Left ventricle myocardium inferior (tissue), 1 donor: Measurements from ENCODE around the gene CLCN1. TPM values are rescaled to one million over a fixed set of nuclear protein-coding genes. Genes with fewer than 3 reads are reported as not detected.
A peak's percentile ranks its signal among the peaks of the same experiment; 100 is the strongest.

ENCODE experiments used
- DNase-seq: peaks from one replicate; pipeline ENCODE4 v3.0.0-alpha.2; 2020
- H3K27ac ChIP-seq: fragments of 200-600 bp; replicated peaks from 2 replicates; pipeline ENCODE4 v1.8.0; 2021
- H3K27me3 ChIP-seq: fragments of 200-600 bp; 2 replicates; pipeline ENCODE4 v1.8.0; 2021; ENCODE audit warnings: low read depth
- H3K36me3 ChIP-seq: fragments of 200-600 bp; 2 replicates; pipeline ENCODE4 v1.8.0; 2021
- H3K4me1 ChIP-seq: fragments of 200-600 bp; 2 replicates; pipeline ENCODE4 v1.8.0; 2021
- H3K4me3 ChIP-seq: fragments of 200-600 bp; 2 replicates; pipeline ENCODE4 v1.8.0; 2021; ENCODE audit warnings: mild to moderate bottlenecking, moderate library complexity
- H3K9me3 ChIP-seq: fragments of 200-600 bp; replicated peaks from 2 replicates; pipeline ENCODE4 v1.8.0; 2021
- intact Hi-C: fragments of 100-400 bp; cut with micrococcal nuclease; formaldehyde crosslinking; loops from one replicate; pipeline ENCODE4 v1.11.0; 2022
- total RNA-seq: library from RNA; stranded (reverse); fragmentation: NEBNext Ultra II Directional; extraction: Animal tissue kit (Norgen Biotek cat#: 25700); gene quantifications from one replicate; pipeline ENCODE4 v1.2.1, GENCODE V29; 2021
- TF ChIP-seq, protein P1 (sequence below): fragments of 200-600 bp; IDR thresholded peaks from 2 replicates; pipeline ENCODE4 v1.8.0; 2021; ENCODE audit warnings: antibody characterized with exemption, mild to moderate bottlenecking, borderline replicate concordance
- donor health status: DM: no; HTN: yes; CAD: no; lungs with severe emphysema.

The CLCN1 gene
- total RNA-seq, 1 donor from 2014 or later = not detected

DNA sequence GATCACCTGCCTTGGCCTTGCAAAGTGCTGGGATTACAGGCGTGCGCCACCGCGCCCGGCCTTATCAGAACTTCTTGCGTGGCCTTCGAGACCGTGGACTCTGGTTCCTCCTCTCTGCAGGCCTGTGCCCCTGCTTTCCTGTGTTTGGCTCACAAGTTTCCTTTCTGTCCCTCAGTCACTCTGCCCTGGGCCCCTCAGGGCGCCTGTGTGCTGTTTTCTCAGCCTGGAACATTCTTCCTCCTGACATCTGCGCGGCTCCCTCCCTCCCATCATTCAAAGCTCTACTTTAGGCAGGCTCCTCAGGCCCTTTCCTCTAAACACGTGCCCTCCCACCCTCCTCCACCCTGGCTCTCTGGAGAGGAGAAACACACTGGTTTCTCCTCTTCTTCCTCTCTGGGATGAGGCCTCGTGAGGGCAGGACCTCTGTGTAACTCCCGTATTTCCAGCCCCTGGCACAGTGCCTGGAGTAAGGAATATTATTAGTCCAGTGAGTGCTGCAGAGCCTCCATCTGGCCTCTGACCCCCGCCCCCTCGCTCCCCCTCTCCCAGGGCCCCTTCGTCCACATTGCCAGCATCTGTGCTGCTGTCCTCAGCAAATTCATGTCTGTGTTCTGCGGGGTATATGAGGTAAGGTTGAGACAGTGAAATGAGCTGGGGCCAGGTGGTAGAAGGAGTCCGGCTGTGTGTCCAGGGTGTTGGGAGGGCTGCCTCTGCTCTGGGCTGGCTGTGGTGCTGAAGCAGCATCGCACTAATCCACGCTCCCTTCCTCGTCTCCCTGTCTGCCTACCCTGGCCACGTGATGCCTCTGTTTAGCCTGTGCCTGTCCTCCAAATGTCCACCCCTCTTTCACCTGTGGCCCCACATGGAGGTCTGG, 7.1 kb downstream of the CLCN1 start:
- no peak overlapping the region for H3K4me3 ChIP-seq
- no peaks in the 10 kb centered on the region for H3K9me3 ChIP-seq
- H3K27ac ChIP-seq = peak overlapping the region; percentile 60
- no peaks in the 10 kb centered on the region for H3K27me3 ChIP-seq
- TF ChIP-seq, protein P1, sequence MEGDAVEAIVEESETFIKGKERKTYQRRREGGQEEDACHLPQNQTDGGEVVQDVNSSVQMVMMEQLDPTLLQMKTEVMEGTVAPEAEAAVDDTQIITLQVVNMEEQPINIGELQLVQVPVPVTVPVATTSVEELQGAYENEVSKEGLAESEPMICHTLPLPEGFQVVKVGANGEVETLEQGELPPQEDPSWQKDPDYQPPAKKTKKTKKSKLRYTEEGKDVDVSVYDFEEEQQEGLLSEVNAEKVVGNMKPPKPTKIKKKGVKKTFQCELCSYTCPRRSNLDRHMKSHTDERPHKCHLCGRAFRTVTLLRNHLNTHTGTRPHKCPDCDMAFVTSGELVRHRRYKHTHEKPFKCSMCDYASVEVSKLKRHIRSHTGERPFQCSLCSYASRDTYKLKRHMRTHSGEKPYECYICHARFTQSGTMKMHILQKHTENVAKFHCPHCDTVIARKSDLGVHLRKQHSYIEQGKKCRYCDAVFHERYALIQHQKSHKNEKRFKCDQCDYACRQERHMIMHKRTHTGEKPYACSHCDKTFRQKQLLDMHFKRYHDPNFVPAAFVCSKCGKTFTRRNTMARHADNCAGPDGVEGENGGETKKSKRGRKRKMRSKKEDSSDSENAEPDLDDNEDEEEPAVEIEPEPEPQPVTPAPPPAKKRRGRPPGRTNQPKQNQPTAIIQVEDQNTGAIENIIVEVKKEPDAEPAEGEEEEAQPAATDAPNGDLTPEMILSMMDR = no peak
- intact Hi-C loops = no loop called here
- peaks cover 21% of the 10 kb centered on the region for H3K4me1 ChIP-seq
- H3K36me3 ChIP-seq = no peaks in the 10 kb centered on the region
- peak; percentile 52 for DNase-seq

DNA sequence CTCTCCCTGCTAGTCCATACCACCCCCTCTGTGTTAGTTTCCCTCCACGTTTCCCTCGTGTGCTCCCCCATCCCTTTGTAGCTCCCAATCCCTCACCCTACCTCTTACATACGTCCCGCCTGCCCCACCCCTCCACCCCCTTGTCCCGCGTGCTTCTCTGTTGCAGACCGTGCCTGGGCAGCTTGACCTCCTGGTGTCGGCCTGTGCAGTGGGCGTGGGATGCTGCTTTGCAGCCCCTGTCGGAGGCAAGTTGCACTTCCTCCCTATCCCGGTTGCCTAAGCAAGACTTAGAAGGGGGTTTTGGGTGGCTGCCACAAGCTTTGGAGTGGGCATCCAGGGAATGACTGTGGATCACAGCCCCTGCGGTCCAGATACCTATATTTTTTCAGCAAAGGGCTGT, 7.7 kb downstream of the CLCN1 start:
- Histone ChIP-seq H3K27ac (peak overlapping the region; percentile 60), H3K4me3 (no peak overlapping the region), H3K9me3 (no peaks in the 10 kb centered on the region), H3K27me3 (no peaks in the 10 kb centered on the region), H3K4me1 (peaks cover 21% of the 10 kb centered on the region), H3K36me3 (no peaks in the 10 kb centered on the region)
- TF ChIP-seq, protein P1 = no peak
- intact Hi-C loops = no loop called here
- no peak for DNase-seq

DNA sequence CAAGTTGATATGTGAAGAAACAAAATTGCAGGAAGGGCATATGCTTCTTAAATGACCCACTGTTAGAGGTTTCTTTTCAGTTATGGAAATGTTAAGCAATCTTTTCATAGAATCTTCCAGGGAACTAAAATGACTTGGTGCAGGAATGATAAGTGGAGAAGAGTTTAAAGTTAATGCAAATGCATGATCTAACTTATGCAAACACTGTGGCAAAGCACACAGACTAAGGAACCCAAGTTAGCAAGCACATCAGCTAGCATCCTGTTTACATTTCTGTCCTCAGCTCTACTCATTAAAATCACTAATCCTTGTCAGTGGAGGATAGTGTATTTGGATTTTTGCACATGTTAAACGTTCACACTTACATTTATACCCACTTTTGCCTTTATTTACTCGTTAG, 9.3 kb downstream of the CLCN1 start:
- no peaks in the 10 kb centered on the region for H3K27me3 ChIP-seq
- no peaks in the 10 kb centered on the region for H3K36me3 ChIP-seq
- TF ChIP-seq, protein P1 = no peak
- no peak overlapping the region for H3K27ac ChIP-seq
- intact Hi-C loops = no loop called here
- H3K4me3 ChIP-seq = no peak overlapping the region
- H3K4me1 ChIP-seq = peaks cover 16% of the 10 kb centered on the region
- H3K9me3 ChIP-seq = no peaks in the 10 kb centered on the region
- DNase-seq = no peak

DNA sequence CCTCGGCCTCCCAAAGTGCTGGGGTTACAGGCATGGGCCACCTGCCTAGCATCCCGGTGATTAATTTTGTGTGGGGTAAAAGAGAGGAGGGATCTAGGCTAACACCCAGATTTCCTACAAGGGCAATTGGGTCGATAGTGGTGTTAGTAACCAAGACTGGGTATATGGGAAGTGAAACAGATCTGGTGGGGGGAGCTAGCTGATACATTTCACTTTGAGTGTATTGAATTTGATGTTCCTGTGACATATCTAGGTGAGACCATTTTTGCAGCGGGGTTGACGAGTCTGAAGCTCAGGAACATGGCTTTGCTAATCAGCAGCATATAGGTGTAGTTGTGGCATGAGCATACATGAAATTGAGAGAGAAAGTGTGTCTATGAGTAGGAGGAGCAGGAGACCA, 12.0 kb downstream of the CLCN1 start:
- H3K27ac ChIP-seq = no peak overlapping the region
- no peak overlapping the region for H3K4me3 ChIP-seq
- TF ChIP-seq, protein P1 = no peak
- no peaks in the 10 kb centered on the region for H3K9me3 ChIP-seq
- no peaks in the 10 kb centered on the region for H3K36me3 ChIP-seq
- peaks cover 6% of the 10 kb centered on the region for H3K27me3 ChIP-seq
- DNase-seq = no peak
- peaks cover 16% of the 10 kb centered on the region for H3K4me1 ChIP-seq
- intact Hi-C loops = no loop called here

DNA sequence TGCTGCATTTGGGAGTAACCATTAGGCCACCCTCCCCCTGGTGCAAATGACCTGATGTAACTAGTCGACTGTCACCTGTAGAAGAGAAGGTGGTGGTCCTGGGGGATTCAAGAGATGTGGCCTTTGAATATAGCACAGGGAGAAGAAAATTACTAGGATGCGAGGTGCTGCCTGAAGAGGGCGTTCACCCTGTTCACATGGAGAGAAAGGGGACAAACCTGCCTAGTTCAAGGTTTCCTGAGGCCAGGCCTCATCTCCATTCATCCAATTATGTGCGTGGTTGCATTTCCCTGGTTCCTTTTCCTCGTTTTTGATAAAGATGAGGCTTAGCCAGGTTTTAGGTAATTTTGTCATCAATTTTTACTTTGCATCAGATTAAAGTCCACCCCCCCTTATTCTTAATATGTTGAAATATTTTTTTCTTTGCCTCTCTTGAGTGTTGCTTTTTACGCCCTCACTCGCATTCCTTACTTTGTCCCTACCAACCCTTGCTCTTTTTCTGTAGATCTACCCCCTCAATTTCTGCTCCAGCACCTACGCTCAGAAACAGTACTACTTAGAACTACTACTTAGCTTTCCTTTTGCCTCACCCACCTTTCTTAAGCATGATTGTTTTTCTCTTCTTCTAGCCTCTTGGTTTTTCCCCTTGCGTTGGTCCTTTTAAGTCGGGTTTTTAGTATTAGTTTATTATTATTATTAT, 13.7 kb downstream of the CLCN1 start:
- Histone ChIP-seq H3K4me1 (peaks cover 4% of the 10 kb centered on the region), H3K27ac (no peak overlapping the region), H3K4me3 (no peak overlapping the region), H3K27me3 (peaks cover 8% of the 10 kb centered on the region), H3K9me3 (no peaks in the 10 kb centered on the region), H3K36me3 (no peaks in the 10 kb centered on the region)
- TF ChIP-seq, protein P1 = no peak
- DNase-seq = no peak
- intact Hi-C loops = no loop called here
